ENCODE measurements around the gene CDKN2AIP.

- TF ChIP-seq CTCF (IDR thresholded peaks at IDR 0.05; ENCODE audit: insufficient read depth, low read length) (no peak), POLR2AphosphoS5 (IDR thresholded peaks at IDR 0.05; ENCODE audit: low read depth) (no peak), GABPA (IDR thresholded peaks at IDR 0.05; ENCODE audit: low read depth) (no peak)
These were observed 50.7 kb downstream of the CDKN2AIP start for GRCh38 chr4:183495184-183495583.

Data from HL-60 (cell line).